Right lobe of liver (tissue), 4 donors: ENCODE results near the gene SLC38A3.

Source experiments
- POLR2A ChIP-seq: fragments of 450-650 bp; IDR thresholded peaks from one replicate; pipeline ENCODE4 v1.6.1; 2017; ENCODE audit warnings: antibody characterized with exemption, mild to moderate bottlenecking
- TF ChIP-seq, protein P1 (sequence below), 4 donors: fragments of 200-600 bp in 3 of 4; fragments of 450-650 bp in 1 of 4; IDR thresholded peaks; one replicate each; pipeline versions ENCODE4 v1.5.1 to v1.8.0; 2016 to 2022; ENCODE audit warnings: antibody characterized with exemption in 4 of 4, mild to moderate bottlenecking in 2 of 4
- donor health status: DM: no; HTN: no; CAD: no.
- donor health status: DM: no; HTN: no; CAD: no.
- donor health status: DM: no; HTN: yes; CAD: no.

DNA sequence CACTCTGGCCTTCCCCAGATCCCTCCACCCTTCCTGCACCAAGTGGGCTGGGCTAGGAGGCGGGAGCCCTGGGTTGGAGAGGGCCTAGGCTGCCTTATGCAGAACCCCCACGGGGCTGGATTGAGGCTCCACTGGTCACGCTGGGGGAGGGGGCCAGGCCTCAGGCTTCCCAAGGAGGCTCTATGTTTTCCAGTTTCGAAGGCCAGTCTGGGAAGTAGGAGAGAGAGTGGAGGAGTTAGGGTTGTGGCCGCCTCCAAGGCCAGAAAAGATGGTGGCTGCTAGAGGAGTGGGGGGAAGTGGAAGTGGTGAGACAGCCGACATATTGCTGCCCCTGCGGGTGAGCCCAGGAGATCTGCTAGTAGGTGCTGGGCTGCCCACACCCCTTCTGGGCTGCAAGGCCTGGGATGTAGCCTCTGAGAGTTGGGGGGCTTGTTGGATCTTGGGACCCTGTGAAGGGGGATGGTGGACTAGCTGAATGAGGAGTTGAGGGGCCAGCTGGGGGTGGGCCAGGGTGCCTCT lies 32.1 kb downstream of the SLC38A3 start:
- TF ChIP-seq, protein P1, sequence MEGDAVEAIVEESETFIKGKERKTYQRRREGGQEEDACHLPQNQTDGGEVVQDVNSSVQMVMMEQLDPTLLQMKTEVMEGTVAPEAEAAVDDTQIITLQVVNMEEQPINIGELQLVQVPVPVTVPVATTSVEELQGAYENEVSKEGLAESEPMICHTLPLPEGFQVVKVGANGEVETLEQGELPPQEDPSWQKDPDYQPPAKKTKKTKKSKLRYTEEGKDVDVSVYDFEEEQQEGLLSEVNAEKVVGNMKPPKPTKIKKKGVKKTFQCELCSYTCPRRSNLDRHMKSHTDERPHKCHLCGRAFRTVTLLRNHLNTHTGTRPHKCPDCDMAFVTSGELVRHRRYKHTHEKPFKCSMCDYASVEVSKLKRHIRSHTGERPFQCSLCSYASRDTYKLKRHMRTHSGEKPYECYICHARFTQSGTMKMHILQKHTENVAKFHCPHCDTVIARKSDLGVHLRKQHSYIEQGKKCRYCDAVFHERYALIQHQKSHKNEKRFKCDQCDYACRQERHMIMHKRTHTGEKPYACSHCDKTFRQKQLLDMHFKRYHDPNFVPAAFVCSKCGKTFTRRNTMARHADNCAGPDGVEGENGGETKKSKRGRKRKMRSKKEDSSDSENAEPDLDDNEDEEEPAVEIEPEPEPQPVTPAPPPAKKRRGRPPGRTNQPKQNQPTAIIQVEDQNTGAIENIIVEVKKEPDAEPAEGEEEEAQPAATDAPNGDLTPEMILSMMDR (IDR thresholded peaks at IDR 0.05): no peak
- no peak for TF ChIP-seq POLR2A
